H9 (cell line): ENCODE results near the gene GLB1L3. TPM values are rescaled to one million over a fixed set of nuclear protein-coding genes. Genes with fewer than 3 reads are reported as not detected.

ENCODE experiments used
- DNase-seq: peaks from one replicate; pipeline ENCODE4 v3.0.0-alpha.2; 2017
- H2AFZ ChIP-seq: one replicate; pipeline ENCODE4 v1.6.1; 2013; ENCODE audit warnings: mild to moderate bottlenecking, low read length, control low read depth, moderate library complexity
- H2AK5ac ChIP-seq: 2 replicates; pipeline ENCODE4 v1.6.1; 2013; ENCODE audit warnings: low read length, control low read depth, mixed read lengths; ENCODE audit not compliant: insufficient read length
- H2BK120ac ChIP-seq: one replicate; pipeline ENCODE4 v1.6.1; 2013; ENCODE audit warnings: low read depth, mild to moderate bottlenecking, low read length, control low read depth, inconsistent platforms; ENCODE audit not compliant: poor library complexity, severe bottlenecking
- H2BK12ac ChIP-seq: 2 replicates; pipeline ENCODE4 v1.6.1; 2013; ENCODE audit warnings: low read length, control low read depth, mixed read lengths, low read depth; ENCODE audit not compliant: insufficient read length
- H2BK15ac ChIP-seq: 2 replicates; pipeline ENCODE4 v1.6.1; 2013; ENCODE audit warnings: low read depth, low read length, control low read depth
- H2BK20ac ChIP-seq: one replicate; pipeline ENCODE4 v1.6.1; 2013; ENCODE audit warnings: low read depth, mild to moderate bottlenecking, low read length, control low read depth, inconsistent platforms; ENCODE audit not compliant: poor library complexity, severe bottlenecking
- H2BK5ac ChIP-seq: 2 replicates; pipeline ENCODE4 v1.6.1; 2013; ENCODE audit warnings: low read length, control low read depth, mixed read lengths; ENCODE audit not compliant: insufficient read length
- H3K14ac ChIP-seq: 2 replicates; pipeline ENCODE4 v1.6.1; 2013; ENCODE audit warnings: low read length, control low read depth; ENCODE audit not compliant: insufficient read depth
- H3K18ac ChIP-seq: 2 replicates; pipeline ENCODE4 v1.6.1; 2013; ENCODE audit warnings: low read depth, mild to moderate bottlenecking, mixed read lengths, low read length, control low read depth; ENCODE audit not compliant: insufficient read length
- H3K23ac ChIP-seq: 2 replicates; pipeline ENCODE4 v1.6.1; 2013; ENCODE audit warnings: low read length, control low read depth, mixed read lengths, low read depth; ENCODE audit not compliant: insufficient read length
- H3K23me2 ChIP-seq: 2 replicates; pipeline ENCODE4 v1.6.1; 2013; ENCODE audit warnings: low read depth, mild to moderate bottlenecking, mixed read lengths, low read length, control low read depth; ENCODE audit not compliant: insufficient read length, poor library complexity, severe bottlenecking
- H3K27ac ChIP-seq: 2 replicates; pipeline ENCODE4 v1.5.1; 2013; ENCODE audit warnings: low read length, control low read depth, mixed read lengths, low read depth; ENCODE audit not compliant: insufficient read length
- H3K27me3 ChIP-seq: 2 replicates; pipeline ENCODE4 v1.6.1; 2013; ENCODE audit warnings: low read length, control low read depth, inconsistent platforms; ENCODE audit not compliant: insufficient read depth
- H3K4ac ChIP-seq: 2 replicates; pipeline ENCODE4 v1.6.1; 2013; ENCODE audit warnings: low read depth, mild to moderate bottlenecking, control low read depth, inconsistent platforms, low read length, moderate library complexity
- H3K4me1 ChIP-seq: 2 replicates; pipeline ENCODE4 v1.6.1; 2013; ENCODE audit warnings: low read length, control low read depth, inconsistent platforms; ENCODE audit not compliant: insufficient read depth
- H3K4me2 ChIP-seq: 2 replicates; pipeline ENCODE4 v1.6.1; 2013; ENCODE audit warnings: low read length, control low read depth, mixed read lengths; ENCODE audit not compliant: insufficient read length, insufficient read depth
- H3K56ac ChIP-seq: 2 replicates; pipeline ENCODE4 v1.6.1; 2013; ENCODE audit warnings: low read depth, mild to moderate bottlenecking, mixed read lengths, low read length, control low read depth; ENCODE audit not compliant: insufficient read length
- H3K79me1 ChIP-seq: 2 replicates; pipeline ENCODE4 v1.6.1; 2013; ENCODE audit warnings: low read depth, mild to moderate bottlenecking, moderate library complexity, low read length, control low read depth, inconsistent platforms; ENCODE audit not compliant: insufficient read depth, poor library complexity, severe bottlenecking
- H3K79me2 ChIP-seq: 2 replicates; pipeline ENCODE4 v1.6.1; 2013; ENCODE audit warnings: low read length, control low read depth, inconsistent platforms; ENCODE audit not compliant: insufficient read depth
- H3K9ac ChIP-seq: 2 replicates; pipeline ENCODE4 v1.6.1; 2013; ENCODE audit warnings: low read length, control low read depth, mixed read lengths; ENCODE audit not compliant: insufficient read length; ENCODE audit errors: extremely low read depth
- H3K9me3 ChIP-seq: one replicate; pipeline ENCODE4 v1.6.1; 2013; ENCODE audit warnings: low read depth, low read length, inconsistent platforms; ENCODE audit not compliant: control insufficient read depth
- H3T11ph ChIP-seq: one replicate; pipeline ENCODE4 v1.6.1; 2013; ENCODE audit warnings: mild to moderate bottlenecking, low read length, control low read depth, inconsistent platforms
- H4K20me1 ChIP-seq: one replicate; pipeline ENCODE4 v1.6.1; 2013; ENCODE audit not compliant: control insufficient read depth, insufficient read length, insufficient read depth
- H4K5ac ChIP-seq: 2 replicates; pipeline ENCODE4 v1.6.1; 2013; ENCODE audit warnings: low read depth, mild to moderate bottlenecking, mixed read lengths, low read length, control low read depth; ENCODE audit not compliant: insufficient read length
- H4K8ac ChIP-seq: replicated peaks from 2 replicates; pipeline ENCODE4 v1.6.1; 2013; ENCODE audit warnings: low read length, control low read depth, mixed read lengths, low read depth; ENCODE audit not compliant: insufficient read length
- H4K91ac ChIP-seq: 2 replicates; pipeline ENCODE4 v1.6.1; 2013; ENCODE audit warnings: low read depth, mild to moderate bottlenecking, moderate library complexity, mixed read lengths, low read length, control low read depth; ENCODE audit not compliant: insufficient read length
- H3K27ac Mint-ChIP-seq, 3 experiments: 2 replicates in 2 of 3; 3 replicates in 1 of 3; pipeline ENCODE4 v1.8.0; 2020 to 2021; ENCODE audit warnings: mixed read lengths in 3 of 3, mild to moderate bottlenecking in 1 of 3, moderate library complexity in 1 of 3
- H3K27me3 Mint-ChIP-seq: 2 replicates; pipeline ENCODE4 v1.8.0; 2021; ENCODE audit warnings: low read depth, mild to moderate bottlenecking, moderate library complexity, mixed read lengths
- H3K36me3 Mint-ChIP-seq, 3 experiments: 2 replicates in 2 of 3; 3 replicates in 1 of 3; pipeline ENCODE4 v1.8.0; 2020 to 2021; ENCODE audit warnings: low read depth in 3 of 3, mixed read lengths in 3 of 3; ENCODE audit not compliant: insufficient read depth in 1 of 3
- H3K4me1 Mint-ChIP-seq, 2 experiments: 2 replicates each; pipeline ENCODE4 v1.8.0; 2020; ENCODE audit warnings: mixed read lengths in 2 of 2
- H3K4me3 Mint-ChIP-seq, 2 experiments: 2 replicates in 1 of 2; 3 replicates in 1 of 2; pipeline ENCODE4 v1.8.0; 2020 to 2021; ENCODE audit warnings: mild to moderate bottlenecking in 2 of 2, mixed read lengths in 2 of 2, moderate library complexity in 1 of 2
- H3K9me3 Mint-ChIP-seq, 2 experiments: 2 replicates in 1 of 2; 3 replicates in 1 of 2; pipeline ENCODE4 v1.8.0; 2020; ENCODE audit warnings: mild to moderate bottlenecking in 2 of 2, mixed read lengths in 2 of 2, moderate library complexity in 1 of 2
- CTCF ChIP-seq: fragments of 200-600 bp; sonication (generic); conservative IDR thresholded peaks from 3 replicates; pipeline ENCODE4 v1.8.0; 2021; ENCODE audit warnings: antibody characterized with exemption, mild to moderate bottlenecking
- WGBS: extraction: QIAGEN DNeasy Blood & Tissue Kit; methylation state at CpG from one replicate; pipeline ENCODE4 v1.1.7; 2013; ENCODE audit warnings: missing lambda C conversion rate, low lambda C conversion rate, mixed read lengths; ENCODE audit not compliant: insufficient read length; ENCODE audit errors: extremely low coverage; 5-methylcytosine and 5-hydroxymethylcytosine counted together
- total RNA-seq: library from RNA; stranded (reverse); gene quantifications from 2 replicates; pipeline ENCODE4 v1.2.1, GENCODE V29; 2021

The GLB1L3 gene
- total RNA-seq, 1 experiment from 2014 or later = 11.2 TPM

- Histone ChIP-seq H3K9me3 (no peaks in the 10 kb centered on the region), H3K14ac (no peak overlapping the region), H3K9ac (no peak overlapping the region), H3K4me1 (no peaks in the 10 kb centered on the region), H2AFZ (no peak overlapping the region), H3K56ac (no peak overlapping the region), H3K4me2 (no peak overlapping the region), H3K27me3 (no peaks in the 10 kb centered on the region), H3K18ac (no peak overlapping the region), H2BK120ac (no peak overlapping the region), H2BK5ac (no peak overlapping the region), H4K5ac (no peak overlapping the region), H4K8ac (no peak overlapping the region), H3K23ac (no peak overlapping the region), H4K20me1 (no peaks in the 10 kb centered on the region), H3K23me2 (no peaks in the 10 kb centered on the region), H2BK15ac (no peak overlapping the region), H3T11ph (no peak overlapping the region), H2BK12ac (no peak overlapping the region), H3K79me2 (no peaks in the 10 kb centered on the region), H4K91ac (no peak overlapping the region), H2AK5ac (no peak overlapping the region), H3K4ac (no peak overlapping the region), H2BK20ac (no peak overlapping the region), H3K27ac (no peak overlapping the region), H3K79me1 (no peaks in the 10 kb centered on the region)
- no peak for DNase-seq
- Mint-ChIP-seq H3K27ac (no peak overlapping the region), H3K9me3 (no peaks in the 10 kb centered on the region), H3K36me3 (no peaks in the 10 kb centered on the region; a peak in 1 of 7 replicates), H3K27me3 (peaks cover 22% of the 10 kb centered on the region), H3K4me3 (no peak overlapping the region), H3K4me1 (peaks cover 3% of the 10 kb centered on the region in 2 experiments; a peak in 2 of 4 replicates)
- no CpG with 5 or more reads among the region's 22 CpGs for WGBS
- no peak for TF ChIP-seq CTCF
These were observed 89.1 kb downstream of the GLB1L3 start for GRCh38 chr11:134365011-134365925.
